Adipocyte (in vitro differentiated cells): ENCODE data around the gene CPNE4.
A peak's percentile ranks its signal among the peaks of the same experiment; 100 is the strongest.

Experiments
- DNase-seq: peaks from one replicate; pipeline ENCODE4 v3.0.0-alpha.2; 2015; ENCODE audit warnings: low read depth
- H3K27me3 ChIP-seq: replicated peaks from 2 replicates; pipeline ENCODE4 v1.7.0; 2013; ENCODE audit warnings: mild to moderate bottlenecking, low read length, moderate library complexity; ENCODE audit not compliant: control insufficient read depth, insufficient read depth
- H3K36me3 ChIP-seq: 2 replicates; pipeline ENCODE4 v1.7.0; 2013; ENCODE audit warnings: low read length, mild to moderate bottlenecking, moderate library complexity; ENCODE audit not compliant: control insufficient read depth, insufficient read depth, severe bottlenecking
- H3K4me1 ChIP-seq: 2 replicates; pipeline ENCODE4 v1.7.0; 2013; ENCODE audit warnings: mild to moderate bottlenecking, low read length, moderate library complexity; ENCODE audit not compliant: control insufficient read depth, insufficient read depth
- H3K4me3 ChIP-seq: 2 replicates; pipeline ENCODE4 v1.7.0; 2013; ENCODE audit warnings: mild to moderate bottlenecking, low read length, moderate library complexity
- H3K9ac ChIP-seq: 2 replicates; pipeline ENCODE4 v1.7.0; 2013; ENCODE audit warnings: mild to moderate bottlenecking, low read length, moderate library complexity
- H3K9me3 ChIP-seq: 2 replicates; pipeline ENCODE4 v1.7.0; 2013; ENCODE audit warnings: mild to moderate bottlenecking, low read length, moderate library complexity; ENCODE audit not compliant: control insufficient read depth

The CPNE4 gene

DNA sequence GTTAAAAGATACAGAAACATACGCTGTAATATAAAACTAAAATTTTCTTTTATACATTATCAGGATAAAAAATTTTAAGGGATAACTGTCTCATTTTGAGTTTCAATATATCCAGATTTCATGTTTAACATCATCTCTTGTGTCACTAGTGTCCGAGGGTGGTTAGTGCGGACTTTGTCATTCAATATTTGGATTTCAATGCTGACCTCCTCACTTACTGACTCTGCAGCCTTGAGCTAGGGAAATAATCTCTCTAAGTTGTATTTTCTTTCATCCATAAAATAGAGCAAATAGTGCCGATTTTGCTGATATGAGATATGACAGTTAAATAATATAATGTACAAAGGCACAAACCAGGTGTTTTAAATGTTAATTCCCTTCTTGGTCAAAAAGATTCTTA is 203.2 kb downstream of the CPNE4 start:
- no peak for DNase-seq
- Histone ChIP-seq H3K9ac (no peak overlapping the region), H3K9me3 (peaks cover 6% of the 10 kb centered on the region), H3K36me3 (no peaks in the 10 kb centered on the region), H3K27me3 (no peaks in the 10 kb centered on the region), H3K4me3 (no peak overlapping the region), H3K4me1 (no peaks in the 10 kb centered on the region)

DNA sequence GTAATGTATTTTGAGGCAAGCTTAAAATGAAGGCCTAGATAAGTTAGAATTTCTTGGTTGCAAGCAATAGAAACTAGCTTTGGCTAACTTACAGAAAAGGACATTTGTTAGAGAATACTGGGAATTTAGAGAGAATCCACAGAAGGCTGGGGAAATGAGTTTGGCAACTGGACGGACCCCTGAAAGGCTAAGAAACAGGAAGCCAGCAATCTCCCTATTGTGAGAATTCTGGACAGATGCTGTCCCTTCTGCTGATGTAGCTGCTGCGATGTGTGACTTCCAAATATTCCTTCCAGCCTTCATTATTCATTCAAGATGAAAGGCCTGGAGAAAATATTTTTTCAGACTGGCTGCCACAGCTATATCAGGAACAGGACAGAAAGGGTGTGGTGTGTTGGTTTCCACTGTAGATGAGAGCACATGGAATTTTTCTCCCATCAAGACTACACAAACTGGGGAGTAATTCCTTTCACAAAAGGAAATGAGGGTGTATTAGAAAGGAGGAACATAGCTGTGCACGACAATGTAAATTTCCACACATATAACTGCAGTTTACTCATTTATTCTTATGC is 213.5 kb downstream of the CPNE4 start:
- Histone ChIP-seq H3K9ac (no peak overlapping the region), H3K27me3 (no peaks in the 10 kb centered on the region), H3K4me3 (no peak overlapping the region), H3K36me3 (no peaks in the 10 kb centered on the region), H3K9me3 (no peaks in the 10 kb centered on the region), H3K4me1 (peaks cover 7% of the 10 kb centered on the region)
- no peak for DNase-seq

DNA sequence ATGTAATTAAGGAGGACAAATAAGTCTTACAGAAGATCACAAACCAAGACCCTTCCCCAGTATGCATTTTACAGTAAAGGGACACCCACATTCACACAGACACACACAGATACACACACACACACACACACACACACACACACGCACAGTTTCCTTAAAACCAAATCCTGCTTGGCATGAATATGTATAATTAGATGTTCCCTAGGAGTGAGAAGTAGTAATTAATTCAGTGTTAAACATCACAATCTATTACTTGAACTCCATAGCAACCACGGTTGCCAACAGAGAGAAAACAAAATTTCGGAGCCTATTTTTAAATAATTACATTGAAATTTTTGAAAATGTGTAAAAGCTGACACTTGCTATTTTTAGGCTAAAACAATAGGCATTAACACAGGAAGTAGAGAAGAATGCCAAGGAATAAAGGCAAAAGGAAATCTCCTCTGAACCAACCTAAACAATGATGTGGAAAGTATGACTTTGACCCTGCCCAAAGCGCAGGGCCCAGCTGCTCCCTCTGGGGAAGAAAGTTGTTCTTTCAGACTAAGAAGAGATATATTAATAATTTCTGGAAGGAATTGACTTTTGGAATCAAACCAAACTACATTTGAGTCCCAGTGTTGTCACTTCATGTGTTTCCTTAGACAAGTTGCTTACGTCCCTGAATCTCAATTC is 215.3 kb downstream of the CPNE4 start:
- no peak for DNase-seq
- H3K36me3 ChIP-seq, result no peaks in the 10 kb centered on the region
- no peak overlapping the region for H3K9ac ChIP-seq
- no peaks in the 10 kb centered on the region for H3K27me3 ChIP-seq
- no peak overlapping the region for H3K4me3 ChIP-seq
- no peaks in the 10 kb centered on the region for H3K9me3 ChIP-seq
- H3K4me1 ChIP-seq, result peaks cover 7% of the 10 kb centered on the region

DNA sequence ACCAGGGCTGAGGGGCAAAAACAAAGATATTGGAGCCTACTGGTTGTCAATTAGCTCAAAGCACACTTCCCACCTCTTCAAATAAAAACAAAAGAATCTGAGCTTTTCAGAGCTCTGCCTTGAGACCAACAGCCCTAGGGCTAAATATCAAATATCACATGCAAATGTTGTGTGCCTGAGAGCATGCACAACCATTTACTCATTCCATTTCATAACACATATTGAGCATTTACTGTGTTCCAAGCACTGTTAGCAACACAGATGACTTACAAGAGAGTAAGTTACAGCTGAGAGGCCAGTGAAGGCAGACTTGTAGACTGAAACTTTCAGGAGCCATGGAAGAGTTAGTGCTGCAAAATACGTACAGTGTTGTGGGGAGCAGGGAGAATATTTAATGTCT is 222.4 kb downstream of the CPNE4 start:
- H3K36me3 ChIP-seq, result no peaks in the 10 kb centered on the region
- DNase-seq, result peak; percentile 28

DNA sequence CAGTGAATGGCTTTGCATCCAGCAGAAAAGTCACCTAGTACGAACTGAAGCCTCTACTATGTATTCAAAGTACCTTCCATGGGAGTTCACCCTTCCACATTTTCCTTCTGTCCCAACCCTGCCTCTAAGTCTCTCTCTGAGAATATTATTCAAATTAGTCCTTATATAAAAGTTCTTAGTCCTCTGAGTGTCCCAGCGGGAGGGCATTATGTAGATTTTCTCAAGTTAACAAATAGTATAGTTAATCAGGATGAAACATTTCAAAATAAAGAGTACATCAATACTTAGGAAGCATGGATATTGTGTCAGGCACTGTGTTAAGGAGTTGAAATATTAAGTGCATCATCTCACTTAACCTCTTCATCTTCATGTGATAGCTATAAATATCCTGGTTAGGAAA is 223.3 kb downstream of the CPNE4 start:
- H3K9me3 ChIP-seq, result no peaks in the 10 kb centered on the region
- H3K27me3 ChIP-seq, result no peaks in the 10 kb centered on the region
- peaks cover 6% of the 10 kb centered on the region for H3K4me1 ChIP-seq
- H3K9ac ChIP-seq, result no peak overlapping the region
- DNase-seq, result no peak
- H3K4me3 ChIP-seq, result no peak overlapping the region
- H3K36me3 ChIP-seq, result no peaks in the 10 kb centered on the region

More for the DNA sequence above, 222.4 kb downstream of the CPNE4 start:
- Histone ChIP-seq H3K9me3 (no peaks in the 10 kb centered on the region), H3K9ac (no peak overlapping the region), H3K4me1 (peaks cover 6% of the 10 kb centered on the region), H3K4me3 (no peak overlapping the region), H3K27me3 (no peaks in the 10 kb centered on the region)

DNA sequence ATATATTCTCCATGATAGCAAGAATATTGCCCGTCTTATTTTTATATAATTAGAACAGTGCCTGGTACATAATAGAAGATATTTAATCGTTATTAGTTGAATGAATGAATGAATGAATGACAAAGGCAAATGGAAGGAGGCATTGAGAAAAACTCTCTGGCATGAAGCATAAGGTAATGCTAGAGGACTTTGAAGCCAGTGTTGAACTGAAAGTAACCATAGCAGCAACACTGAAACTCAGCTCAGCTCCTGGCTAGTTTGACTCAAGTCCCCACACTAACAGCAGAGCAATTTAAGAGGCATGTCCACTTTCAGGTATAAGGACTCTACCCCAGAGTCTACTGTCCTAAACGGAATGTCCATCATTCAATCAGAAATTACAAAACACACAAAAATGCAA is 227.0 kb downstream of the CPNE4 start:
- H3K36me3 ChIP-seq, result no peaks in the 10 kb centered on the region
- H3K9ac ChIP-seq, result no peak overlapping the region
- peaks cover 6% of the 10 kb centered on the region for H3K4me1 ChIP-seq
- no peaks in the 10 kb centered on the region for H3K27me3 ChIP-seq
- DNase-seq, result no peak
- no peak overlapping the region for H3K4me3 ChIP-seq
- H3K9me3 ChIP-seq, result no peaks in the 10 kb centered on the region

DNA sequence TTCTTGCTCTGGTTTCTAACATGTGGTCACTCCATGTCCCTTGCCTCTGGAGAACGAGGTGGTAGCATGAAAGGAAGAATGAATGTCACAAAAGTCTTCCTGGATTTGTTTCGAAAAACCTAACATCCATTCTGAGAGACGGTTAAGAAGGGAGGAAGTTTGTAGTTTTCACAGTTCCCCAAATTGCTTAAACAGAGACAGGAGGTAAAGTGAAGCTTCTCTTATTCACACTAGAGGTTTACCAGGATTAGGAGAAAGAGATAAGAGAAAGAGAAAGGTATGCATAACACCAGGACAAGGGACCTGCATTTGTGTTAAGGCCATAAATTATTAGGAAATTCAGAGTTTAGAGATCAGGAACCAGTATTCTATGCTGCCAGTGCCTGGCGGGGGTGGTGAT is 228.1 kb downstream of the CPNE4 start:
- H3K9ac ChIP-seq, result no peak overlapping the region
- H3K27me3 ChIP-seq, result no peaks in the 10 kb centered on the region
- H3K4me1 ChIP-seq, result no peaks in the 10 kb centered on the region
- no peaks in the 10 kb centered on the region for H3K9me3 ChIP-seq
- DNase-seq, result no peak
- H3K4me3 ChIP-seq, result no peak overlapping the region
- no peaks in the 10 kb centered on the region for H3K36me3 ChIP-seq

GRCh38 chr3:131804565-131805133 is 230.2 kb downstream of the CPNE4 start:
- Histone ChIP-seq H3K4me1 (no peaks in the 10 kb centered on the region), H3K36me3 (no peaks in the 10 kb centered on the region), H3K9me3 (no peaks in the 10 kb centered on the region), H3K4me3 (no peak overlapping the region), H3K9ac (no peak overlapping the region), H3K27me3 (no peaks in the 10 kb centered on the region)
- no peak for DNase-seq

GRCh38 chr3:131803113-131803512 is 231.7 kb downstream of the CPNE4 start:
- Histone ChIP-seq H3K4me3 (no peak overlapping the region), H3K36me3 (no peaks in the 10 kb centered on the region), H3K4me1 (no peaks in the 10 kb centered on the region), H3K9ac (no peak overlapping the region), H3K27me3 (no peaks in the 10 kb centered on the region), H3K9me3 (no peaks in the 10 kb centered on the region)
- no peak for DNase-seq

- Histone ChIP-seq H3K9me3 (no peaks in the 10 kb centered on the region), H3K4me1 (no peaks in the 10 kb centered on the region), H3K27me3 (no peaks in the 10 kb centered on the region), H3K4me3 (no peak overlapping the region), H3K9ac (no peak overlapping the region), H3K36me3 (no peaks in the 10 kb centered on the region)
- no peak for DNase-seq
Observed at GRCh38 chr3:131802029-131802428, 232.8 kb downstream of the CPNE4 start.

DNA sequence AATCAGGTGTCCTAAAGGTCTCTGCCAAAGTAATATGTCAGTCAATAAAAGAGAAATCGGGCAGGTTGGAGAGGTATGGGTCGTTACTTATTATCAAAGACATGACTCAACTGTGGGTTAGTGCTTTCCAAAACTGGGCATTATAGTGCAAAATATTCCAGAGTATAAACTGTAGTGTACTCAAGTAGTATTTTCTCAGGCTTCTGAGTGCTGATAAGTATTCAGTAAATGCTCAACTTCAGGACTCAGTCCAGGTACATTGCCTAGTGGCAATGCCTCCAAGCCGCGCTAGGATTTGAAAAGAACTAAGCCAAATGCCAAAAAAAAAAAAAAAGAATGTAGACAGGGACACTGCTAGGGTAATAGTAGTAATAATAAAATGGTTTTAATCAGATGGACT is 233.2 kb downstream of the CPNE4 start:
- Histone ChIP-seq H3K4me3 (no peak overlapping the region), H3K27me3 (no peaks in the 10 kb centered on the region), H3K9ac (no peak overlapping the region), H3K9me3 (no peaks in the 10 kb centered on the region), H3K36me3 (no peaks in the 10 kb centered on the region), H3K4me1 (no peaks in the 10 kb centered on the region)
- no peak for DNase-seq
